Melanocyte of skin (primary cell): ENCODE measurements around the gene DSP. TPM values are rescaled to one million over a fixed set of nuclear protein-coding genes. Genes with fewer than 3 reads are reported as not detected.

Source experiments
- total RNA-seq, 2 donors: library from RNA; depleted of rRNA; stranded (reverse); fragments of >200 nt; gene quantifications; 2 replicates each; pipeline ENCODE4 v1.2.3, GENCODE V29; 2012

DSP gene, protein sequence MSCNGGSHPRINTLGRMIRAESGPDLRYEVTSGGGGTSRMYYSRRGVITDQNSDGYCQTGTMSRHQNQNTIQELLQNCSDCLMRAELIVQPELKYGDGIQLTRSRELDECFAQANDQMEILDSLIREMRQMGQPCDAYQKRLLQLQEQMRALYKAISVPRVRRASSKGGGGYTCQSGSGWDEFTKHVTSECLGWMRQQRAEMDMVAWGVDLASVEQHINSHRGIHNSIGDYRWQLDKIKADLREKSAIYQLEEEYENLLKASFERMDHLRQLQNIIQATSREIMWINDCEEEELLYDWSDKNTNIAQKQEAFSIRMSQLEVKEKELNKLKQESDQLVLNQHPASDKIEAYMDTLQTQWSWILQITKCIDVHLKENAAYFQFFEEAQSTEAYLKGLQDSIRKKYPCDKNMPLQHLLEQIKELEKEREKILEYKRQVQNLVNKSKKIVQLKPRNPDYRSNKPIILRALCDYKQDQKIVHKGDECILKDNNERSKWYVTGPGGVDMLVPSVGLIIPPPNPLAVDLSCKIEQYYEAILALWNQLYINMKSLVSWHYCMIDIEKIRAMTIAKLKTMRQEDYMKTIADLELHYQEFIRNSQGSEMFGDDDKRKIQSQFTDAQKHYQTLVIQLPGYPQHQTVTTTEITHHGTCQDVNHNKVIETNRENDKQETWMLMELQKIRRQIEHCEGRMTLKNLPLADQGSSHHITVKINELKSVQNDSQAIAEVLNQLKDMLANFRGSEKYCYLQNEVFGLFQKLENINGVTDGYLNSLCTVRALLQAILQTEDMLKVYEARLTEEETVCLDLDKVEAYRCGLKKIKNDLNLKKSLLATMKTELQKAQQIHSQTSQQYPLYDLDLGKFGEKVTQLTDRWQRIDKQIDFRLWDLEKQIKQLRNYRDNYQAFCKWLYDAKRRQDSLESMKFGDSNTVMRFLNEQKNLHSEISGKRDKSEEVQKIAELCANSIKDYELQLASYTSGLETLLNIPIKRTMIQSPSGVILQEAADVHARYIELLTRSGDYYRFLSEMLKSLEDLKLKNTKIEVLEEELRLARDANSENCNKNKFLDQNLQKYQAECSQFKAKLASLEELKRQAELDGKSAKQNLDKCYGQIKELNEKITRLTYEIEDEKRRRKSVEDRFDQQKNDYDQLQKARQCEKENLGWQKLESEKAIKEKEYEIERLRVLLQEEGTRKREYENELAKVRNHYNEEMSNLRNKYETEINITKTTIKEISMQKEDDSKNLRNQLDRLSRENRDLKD (N-terminal part only)
- total RNA-seq = 1 to 10 TPM; 1.0 to 1.7 TPM

DNA sequence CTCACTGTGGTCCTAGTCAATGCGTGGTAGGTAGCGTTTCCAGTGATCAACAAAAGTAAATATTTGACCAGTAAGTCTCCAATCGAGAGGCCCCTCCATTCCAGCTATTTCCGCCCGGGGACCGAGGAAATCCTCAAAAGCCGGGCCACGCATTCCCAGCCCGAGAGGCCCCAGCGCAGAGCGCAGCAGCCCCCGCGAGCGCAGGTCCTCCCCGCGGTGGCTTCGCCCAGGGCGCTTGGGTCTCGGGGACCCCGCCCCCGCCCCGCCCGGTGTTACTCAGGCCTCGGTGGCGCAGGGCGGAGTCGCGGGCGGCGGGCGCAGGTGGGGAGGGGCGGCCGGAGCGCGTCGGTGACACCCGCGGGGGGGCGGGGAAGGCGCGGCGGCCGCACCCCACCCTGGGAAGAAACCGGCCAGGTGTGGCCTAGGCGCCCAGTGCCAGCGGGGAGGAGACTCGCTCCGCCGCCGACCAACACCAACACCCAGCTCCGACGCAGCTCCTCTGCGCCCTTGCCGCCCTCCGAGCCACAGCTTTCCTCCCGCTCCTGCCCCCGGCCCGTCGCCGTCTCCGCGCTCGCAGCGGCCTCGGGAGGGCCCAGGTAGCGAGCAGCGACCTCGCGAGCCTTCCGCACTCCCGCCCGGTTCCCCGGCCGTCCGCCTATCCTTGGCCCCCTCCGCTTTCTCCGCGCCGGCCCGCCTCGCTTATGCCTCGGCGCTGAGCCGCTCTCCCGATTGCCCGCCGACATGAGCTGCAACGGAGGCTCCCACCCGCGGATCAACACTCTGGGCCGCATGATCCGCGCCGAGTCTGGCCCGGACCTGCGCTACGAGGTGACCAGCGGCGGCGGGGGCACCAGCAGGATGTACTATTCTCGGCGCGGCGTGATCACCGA is at the start of gene DSP:
TSS of gene DSP (plus strand) at position 497 of the 890 bp plus-strand sequence. CDS start at position 742, 245 bp downstream.

DNA sequence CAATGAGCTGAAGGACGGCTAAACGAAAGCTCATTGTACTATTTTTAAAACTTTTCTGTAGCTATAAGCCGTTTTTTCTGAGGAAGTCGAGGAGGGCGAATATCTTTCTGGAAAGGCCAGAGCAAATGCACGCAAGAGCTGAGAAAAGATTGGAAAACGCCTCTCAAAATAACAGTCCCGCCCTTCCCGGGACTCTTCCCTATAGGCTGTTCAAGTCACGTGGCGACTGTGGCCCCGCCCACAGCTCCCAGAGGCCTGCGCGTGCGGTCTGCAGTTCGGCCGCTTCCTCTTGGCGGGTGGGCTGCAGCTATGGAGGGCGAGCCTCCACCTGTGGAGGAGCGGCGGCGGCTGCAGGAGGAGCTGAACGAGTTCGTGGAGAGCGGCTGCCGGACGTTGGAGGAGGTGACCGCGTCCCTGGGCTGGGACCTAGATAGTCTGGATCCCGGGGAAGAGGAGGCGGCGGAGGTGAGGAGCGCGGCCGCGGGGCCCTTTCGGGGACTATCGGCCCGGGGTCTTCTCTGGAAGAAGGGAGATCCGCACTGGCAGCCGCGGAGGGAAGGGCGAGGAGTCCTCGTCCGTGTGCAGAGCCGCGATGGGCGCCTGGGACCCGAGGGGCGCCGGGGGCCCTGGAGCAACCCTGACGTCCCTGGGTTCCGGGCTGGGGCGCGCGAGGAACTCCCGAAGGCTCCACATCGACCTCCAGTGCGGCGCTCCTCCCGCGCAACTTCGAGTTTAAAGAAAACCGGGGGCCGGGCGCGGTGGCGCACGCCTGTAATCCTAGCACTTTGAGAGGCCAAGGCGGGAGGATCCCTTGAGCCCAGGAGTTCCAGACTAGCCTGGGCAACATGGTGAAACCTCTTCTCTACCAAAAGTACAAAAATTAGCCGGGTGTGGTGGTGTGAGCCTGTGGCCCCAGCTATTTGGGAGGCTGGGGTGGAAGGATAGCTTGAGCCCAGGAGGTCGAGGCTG is 48.8 kb downstream of the DSP start, which contains the start of gene SNRNP48:
TSS of gene SNRNP48 (plus strand) at position 250 of the 969 bp plus-strand sequence. CDS start at position 310, 60 bp downstream.

Other genes starting within 250 kb of the DSP start
- 10 to 100 TPM; 67.4 to 82.9 TPM for gene SSR1, start 228.5 kb upstream of the DSP start, total RNA-seq
- under 1 TPM in 1 of 2 donors, not detected in 1; 0.33 TPM for gene CAGE1, start 151.9 kb upstream of the DSP start, total RNA-seq
- 10 to 100 TPM; 10.7 to 23.6 TPM for gene RIOK1, start 151.9 kb upstream of the DSP start, total RNA-seq
- 10 to 100 TPM in 1 of 2 donors, 1 to 10 TPM in 1; 8.3 to 12.0 TPM for gene SNRNP48, start 48.5 kb downstream of the DSP start, total RNA-seq
- gene BMP6, start 184.4 kb downstream of the DSP start, total RNA-seq = not detected